GM18907 (cell line): Measurements from ENCODE around the gene SCAMP2.

Experiments used
- ATAC-seq: cut with Tn5 transposase; IDR thresholded peaks from one replicate; pipeline ENCODE4 v1.9.1; 2021; ENCODE audit warnings: mild to moderate bottlenecking, moderate library complexity; ENCODE audit not compliant: unreplicated experiment

SCAMP2 gene

GRCh38 chr15:74839526-74840395 is 33.4 kb downstream of the SCAMP2 start:
- no peak for ATAC-seq

- ATAC-seq = no peak
Observed at GRCh38 chr15:74838746-74839525, 34.2 kb downstream of the SCAMP2 start.

- no peak for ATAC-seq
Observed at GRCh38 chr15:74838137-74838516, 35.0 kb downstream of the SCAMP2 start.

GRCh38 chr15:74837482-74838136 is 35.6 kb downstream of the SCAMP2 start:
- ATAC-seq = no peak

GRCh38 chr15:74836846-74837245 is 36.3 kb downstream of the SCAMP2 start:
- ATAC-seq = no peak

GRCh38 chr15:74835312-74835823 is 37.8 kb downstream of the SCAMP2 start:
- ATAC-seq = no peak

- no peak for ATAC-seq
Observed at GRCh38 chr15:74833376-74834107, 39.6 kb downstream of the SCAMP2 start.

- ATAC-seq = no peak
Observed at GRCh38 chr15:74832826-74833225, 40.3 kb downstream of the SCAMP2 start.

- no peak for ATAC-seq
Observed at GRCh38 chr15:74831813-74832495, 41.2 kb downstream of the SCAMP2 start.

- ATAC-seq = no peak
Observed at GRCh38 chr15:74830868-74831267, 42.3 kb downstream of the SCAMP2 start.

GRCh38 chr15:74829991-74830390 is 43.2 kb downstream of the SCAMP2 start:
- no peak for ATAC-seq

GRCh38 chr15:74829486-74829885 is 43.7 kb downstream of the SCAMP2 start:
- no peak for ATAC-seq

GRCh38 chr15:74828835-74829234 is 44.3 kb downstream of the SCAMP2 start:
- no peak for ATAC-seq

- ATAC-seq = no peak
Observed at GRCh38 chr15:74827614-74828013, 45.6 kb downstream of the SCAMP2 start.

- ATAC-seq = no peak
Observed at GRCh38 chr15:74826921-74827320, 46.2 kb downstream of the SCAMP2 start.

- no peak for ATAC-seq
Observed at GRCh38 chr15:74826364-74826819, 46.8 kb downstream of the SCAMP2 start, which contains the start of gene CPLX3. Gene CPLX3 (plus strand): TSS chr15:74826627. CDS start chr15:74826704, 77 bp downstream.

GRCh38 chr15:74825866-74826265 is 47.3 kb downstream of the SCAMP2 start:
- ATAC-seq = no peak

- no peak for ATAC-seq
Observed at GRCh38 chr15:74824976-74825375, 48.2 kb downstream of the SCAMP2 start.

GRCh38 chr15:74823324-74823723 is 49.8 kb downstream of the SCAMP2 start:
- ATAC-seq = no peak

- ATAC-seq = no peak
Observed at GRCh38 chr15:74822233-74822632, 50.9 kb downstream of the SCAMP2 start.
